NCI-H2107 (cell line): ENCODE data around the gene OR2A5.
"Not testable (repeated sequence)": the region's sequence is repeated elsewhere in the genome, so short reads cannot be mapped to it uniquely, and the experiment has no call there.

ENCODE experiments used
- DNase-seq: peaks from one replicate; lab custom pipeline; 2025; lab: John Stamatoyannopoulos, UW

OR2A5 gene

GRCh38 chr7:144035385-144035784, 13.4 kb upstream of the OR2A5 start:
- DNase-seq = no peak

GRCh38 chr7:144036302-144036885, 12.4 kb upstream of the OR2A5 start:
- DNase-seq = no peak

- no peak for DNase-seq
These were observed 11.2 kb upstream of the OR2A5 start for GRCh38 chr7:144037414-144038035.

GRCh38 chr7:144038887-144039286, 9.9 kb upstream of the OR2A5 start:
- no peak for DNase-seq

DNA sequence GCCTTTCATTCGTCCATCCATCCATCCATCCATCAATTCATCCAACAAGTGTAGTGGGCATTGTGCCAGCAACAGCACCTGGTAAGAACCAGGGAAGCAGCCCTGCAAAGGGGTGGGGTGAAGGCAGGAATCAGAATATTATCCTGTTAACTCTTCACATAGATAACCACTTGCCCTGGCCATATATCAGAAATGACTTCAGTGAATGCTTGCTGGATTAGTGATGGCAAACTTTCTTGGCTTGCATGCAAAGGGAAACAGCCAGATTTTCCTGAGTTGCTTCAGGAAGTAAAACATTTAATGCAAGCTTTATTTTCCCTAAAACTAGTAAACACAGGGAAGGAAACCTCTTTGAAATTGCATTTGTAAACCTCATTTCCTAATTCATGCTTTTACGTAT, 743 bp downstream of the OR2A5 start:
- no peak for DNase-seq

GRCh38 chr7:144050093-144050492, 1.3 kb downstream of the OR2A5 start:
- DNase-seq = no peak

- DNase-seq = not testable (repeated sequence)
These were observed 2.1 kb downstream of the OR2A5 start for GRCh38 chr7:144050884-144051283.

DNA sequence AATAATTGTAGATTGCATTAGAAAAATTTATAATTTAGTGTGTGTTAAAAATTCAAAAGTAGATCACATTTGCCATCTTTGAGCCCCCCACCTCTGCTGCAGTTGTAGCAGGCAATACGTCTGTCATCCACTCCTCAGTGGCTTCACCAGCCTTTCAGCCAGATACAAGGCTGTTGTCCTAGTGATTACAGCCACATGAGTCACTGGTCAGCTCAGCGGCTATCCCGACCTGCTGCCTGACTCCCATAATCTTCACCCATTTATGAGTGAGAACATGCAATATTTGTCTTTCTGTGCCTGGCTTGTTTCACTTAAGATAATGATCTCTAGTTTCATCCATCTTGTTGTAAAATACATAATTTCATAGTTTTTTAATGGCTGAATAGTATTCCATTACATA, 9.2 kb downstream of the OR2A5 start:
- DNase-seq = no peak

GRCh38 chr7:144063710-144064109, 15.0 kb downstream of the OR2A5 start:
- no peak for DNase-seq

DNA sequence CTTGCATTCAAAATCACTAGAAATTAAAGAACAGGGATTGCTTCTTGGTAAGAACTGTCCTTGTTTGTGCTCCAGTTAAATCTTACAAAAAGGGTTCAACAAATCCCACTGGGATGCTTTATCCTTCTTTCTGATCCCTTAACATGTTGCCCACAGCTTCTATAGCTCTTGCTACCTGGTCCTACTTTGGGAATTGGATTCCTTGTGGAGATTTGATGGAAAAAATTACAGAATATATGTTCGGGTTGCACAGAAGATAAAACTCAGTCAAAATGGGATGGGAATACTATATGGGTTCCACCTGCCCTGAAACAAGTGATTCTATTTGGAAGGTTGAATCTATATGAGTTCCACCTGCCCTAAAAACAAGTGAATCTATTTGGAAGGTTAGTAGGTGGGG, 20.8 kb downstream of the OR2A5 start, which contains the start of gene OR2A25:
Gene OR2A25 (plus strand): TSS at position 301 of the 400 bp plus-strand sequence. CDS start 4,409 bp downstream, outside the sequence.
- DNase-seq = no peak

- DNase-seq = no peak
These were observed 21.2 kb downstream of the OR2A5 start for GRCh38 chr7:144069953-144070352.

- DNase-seq = no peak
These were observed 25.6 kb downstream of the OR2A5 start for GRCh38 chr7:144074374-144074773.

GRCh38 chr7:144085978-144086377, 37.2 kb downstream of the OR2A5 start, which contains the start of gene OR2A12:
Gene OR2A12 (plus strand): TSS chr7:144086278. CDS start chr7:144095108, 8,830 bp downstream.
- no peak for DNase-seq

- DNase-seq = no peak
These were observed 38.0 kb downstream of the OR2A5 start for GRCh38 chr7:144086730-144087129.

DNA sequence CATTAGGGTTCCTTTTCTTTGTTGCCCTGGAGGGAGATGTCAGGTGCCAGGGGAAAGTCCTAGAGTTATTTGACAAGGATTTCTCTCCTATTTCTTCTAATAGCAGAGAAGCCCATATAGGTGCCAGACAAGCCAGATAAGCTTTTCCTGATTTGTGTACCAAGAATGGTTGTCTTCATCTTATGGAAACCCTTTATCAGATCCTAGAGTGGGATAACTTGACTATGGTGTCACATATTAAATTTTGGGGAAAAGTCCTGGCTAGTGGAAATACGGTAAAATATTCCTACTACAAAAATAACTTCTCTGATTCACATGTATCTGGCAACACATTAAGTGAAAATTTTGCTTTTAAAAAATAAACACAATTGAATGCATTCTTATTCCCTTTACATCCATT, 38.5 kb downstream of the OR2A5 start:
- DNase-seq = no peak

DNA sequence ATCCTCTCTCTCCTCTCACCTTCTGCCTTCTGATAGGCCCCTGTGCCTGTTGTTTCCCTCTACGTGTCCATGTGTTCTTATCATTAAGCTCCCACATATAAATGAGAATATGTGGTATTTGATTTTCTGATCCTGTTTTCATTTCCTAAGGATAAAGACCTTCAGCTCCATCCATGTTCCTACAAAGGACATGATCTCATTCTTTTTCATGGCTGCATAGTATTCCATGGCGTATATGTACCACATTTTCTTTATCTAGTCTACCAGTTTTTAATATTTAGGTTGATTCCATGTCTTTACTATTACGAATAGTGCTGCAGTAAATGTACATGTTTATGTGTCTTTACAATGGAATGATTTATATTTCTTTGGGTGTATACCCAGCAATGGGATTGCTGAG, 41.9 kb downstream of the OR2A5 start:
- DNase-seq = no peak

- DNase-seq = no peak
These were observed 50.0 kb downstream of the OR2A5 start for GRCh38 chr7:144098776-144099175.

- DNase-seq = no peak
These were observed 51.9 kb downstream of the OR2A5 start for GRCh38 chr7:144100607-144101006.

DNA sequence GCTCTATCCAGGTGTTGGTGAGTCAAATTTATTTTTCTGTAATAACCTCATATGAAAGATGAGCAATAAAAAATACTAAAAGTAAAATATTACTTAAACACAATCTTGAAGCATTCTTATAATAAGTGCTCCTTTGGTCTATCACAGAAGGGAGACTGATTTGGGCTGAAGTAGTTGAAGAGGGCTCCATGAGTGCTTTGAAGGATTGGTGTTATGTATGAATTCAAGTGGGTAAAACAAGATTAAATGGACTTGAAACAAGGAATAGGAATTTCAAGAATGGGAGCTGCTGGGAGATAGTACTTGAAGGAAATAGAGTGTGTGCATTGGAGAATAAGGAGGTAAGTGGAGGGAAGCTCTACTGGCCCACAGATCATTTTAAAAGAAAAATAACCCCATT, 53.3 kb downstream of the OR2A5 start:
- DNase-seq = no peak

DNA sequence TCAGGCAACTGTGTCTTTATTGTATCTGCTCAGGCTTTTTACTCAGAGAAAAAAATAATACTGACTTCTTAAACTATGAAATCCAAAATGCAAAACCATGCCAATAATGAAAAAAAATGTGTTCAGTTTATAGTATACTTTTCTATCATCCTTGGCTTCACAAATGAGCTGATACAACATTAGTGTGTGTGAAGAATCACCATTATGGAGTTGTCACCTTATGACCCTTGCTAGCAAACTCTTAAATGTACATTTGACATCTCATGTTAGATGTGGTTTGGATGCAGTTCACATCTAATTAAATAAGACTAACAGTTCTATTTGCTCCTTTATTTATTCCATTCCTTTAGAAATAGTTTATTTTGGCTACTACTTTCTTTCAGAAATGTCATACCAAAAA, 56.5 kb downstream of the OR2A5 start:
- no peak for DNase-seq
